Fibroblast of mammary gland (primary cell): ENCODE results near the gene CLIP4.

Experiments
- DNase-seq: peaks from one replicate; pipeline ENCODE4 v3.0.0-alpha.2; 2010; ENCODE audit warnings: low read depth
- H3K4me3 ChIP-seq: 2 replicates; pipeline ENCODE4 v1.5.1; 2011; ENCODE audit warnings: low read depth, mild to moderate bottlenecking, low read length, moderate library complexity; ENCODE audit not compliant: control insufficient read depth
- TF ChIP-seq, protein P1 (sequence below): conservative IDR thresholded peaks from 2 replicates; pipeline ENCODE4 v1.5.1; 2011; ENCODE audit warnings: low read depth, low read length, inconsistent platforms; ENCODE audit not compliant: control insufficient read depth, insufficient read depth

CLIP4 gene

DNA sequence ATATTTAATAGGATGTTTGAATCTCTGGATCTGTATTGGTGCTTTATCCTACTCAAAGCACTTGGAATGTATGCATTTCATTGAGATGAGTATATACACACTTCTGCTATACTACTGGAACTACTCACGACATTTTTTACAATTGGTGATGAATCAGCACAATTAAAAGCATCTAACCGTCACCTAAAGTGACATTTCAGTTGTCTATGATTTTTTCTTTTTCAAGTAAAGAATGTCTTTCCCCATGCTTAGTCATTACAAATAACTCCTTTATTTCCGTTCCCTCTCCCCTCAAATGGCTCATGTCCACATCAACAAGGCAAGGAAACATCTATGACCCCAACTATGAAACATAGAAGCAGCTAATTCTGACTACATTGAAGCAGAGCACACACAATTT lies 77.3 kb downstream of the CLIP4 start:
- H3K4me3 ChIP-seq: no peak overlapping the region
- no peak for DNase-seq
- TF ChIP-seq, protein P1, sequence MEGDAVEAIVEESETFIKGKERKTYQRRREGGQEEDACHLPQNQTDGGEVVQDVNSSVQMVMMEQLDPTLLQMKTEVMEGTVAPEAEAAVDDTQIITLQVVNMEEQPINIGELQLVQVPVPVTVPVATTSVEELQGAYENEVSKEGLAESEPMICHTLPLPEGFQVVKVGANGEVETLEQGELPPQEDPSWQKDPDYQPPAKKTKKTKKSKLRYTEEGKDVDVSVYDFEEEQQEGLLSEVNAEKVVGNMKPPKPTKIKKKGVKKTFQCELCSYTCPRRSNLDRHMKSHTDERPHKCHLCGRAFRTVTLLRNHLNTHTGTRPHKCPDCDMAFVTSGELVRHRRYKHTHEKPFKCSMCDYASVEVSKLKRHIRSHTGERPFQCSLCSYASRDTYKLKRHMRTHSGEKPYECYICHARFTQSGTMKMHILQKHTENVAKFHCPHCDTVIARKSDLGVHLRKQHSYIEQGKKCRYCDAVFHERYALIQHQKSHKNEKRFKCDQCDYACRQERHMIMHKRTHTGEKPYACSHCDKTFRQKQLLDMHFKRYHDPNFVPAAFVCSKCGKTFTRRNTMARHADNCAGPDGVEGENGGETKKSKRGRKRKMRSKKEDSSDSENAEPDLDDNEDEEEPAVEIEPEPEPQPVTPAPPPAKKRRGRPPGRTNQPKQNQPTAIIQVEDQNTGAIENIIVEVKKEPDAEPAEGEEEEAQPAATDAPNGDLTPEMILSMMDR: no peak

DNA sequence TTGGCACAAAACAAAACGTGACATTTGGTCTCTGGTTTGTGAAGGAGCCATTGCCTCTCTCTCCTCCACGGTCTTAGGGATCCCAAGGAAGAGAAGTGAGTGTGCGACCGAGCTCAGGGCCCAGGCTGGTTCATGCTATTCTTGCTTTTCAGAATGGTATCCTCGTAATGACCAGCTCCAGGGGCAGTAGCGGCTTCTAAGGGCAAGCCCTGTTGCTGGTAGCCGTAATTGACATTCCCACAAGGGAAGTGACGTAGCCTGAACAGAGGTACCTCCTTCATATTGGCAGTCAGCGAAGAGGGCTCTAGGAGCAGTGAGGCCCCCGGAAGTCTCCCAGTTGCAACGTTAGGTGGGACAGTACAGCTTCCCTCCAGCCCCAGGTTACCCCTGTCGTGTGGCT lies 77.9 kb downstream of the CLIP4 start:
- DNase-seq: no peak
- H3K4me3 ChIP-seq: no peak overlapping the region
- TF ChIP-seq, protein P1: no peak

GRCh38 chr2:29193681-29194080 lies 78.5 kb downstream of the CLIP4 start:
- TF ChIP-seq, protein P1: no peak
- no peak for DNase-seq
- no peak overlapping the region for H3K4me3 ChIP-seq

DNA sequence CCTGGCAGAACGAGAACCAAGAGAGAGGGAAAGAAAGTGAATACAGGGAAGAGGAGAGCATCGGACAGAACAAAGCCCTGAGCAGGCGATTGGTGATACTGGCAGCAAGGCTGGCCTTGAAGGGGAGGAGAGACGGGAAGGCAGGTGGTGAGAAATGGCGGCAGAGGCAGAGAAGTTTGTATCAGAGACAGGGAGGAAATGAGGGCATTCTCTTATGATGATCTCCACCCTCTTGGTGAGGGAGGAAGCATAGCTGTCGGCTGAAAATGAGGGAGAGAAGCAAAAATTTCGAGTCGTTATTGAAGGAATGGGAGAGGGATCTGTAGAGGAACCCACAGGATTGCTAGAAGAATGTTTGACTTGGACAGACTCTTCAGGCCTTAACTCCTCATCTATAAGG lies 80.6 kb downstream of the CLIP4 start:
- TF ChIP-seq, protein P1: no peak
- H3K4me3 ChIP-seq: no peak overlapping the region
- no peak for DNase-seq

GRCh38 chr2:29196792-29197788 lies 81.9 kb downstream of the CLIP4 start:
- TF ChIP-seq, protein P1: peak; percentile 88
- no peak overlapping the region for H3K4me3 ChIP-seq
- peak; percentile 61 for DNase-seq

GRCh38 chr2:29201979-29202378 lies 86.8 kb downstream of the CLIP4 start:
- TF ChIP-seq, protein P1: no peak
- H3K4me3 ChIP-seq: no peak overlapping the region
- DNase-seq: no peak
